CD14-positive monocyte (primary cell): ENCODE measurements around the gene CTNNA2. TPM values are rescaled to one million over a fixed set of nuclear protein-coding genes. Genes with fewer than 3 reads are reported as not detected.

Source experiments
- DNase-seq, 3 donors: peaks; one replicate each; pipeline ENCODE4 v3.0.0-alpha.2; 2011 to 2022
- H2AFZ ChIP-seq: 2 replicates; pipeline ENCODE4 v1.6.0; 2012; ENCODE audit warnings: mild to moderate bottlenecking, low read depth, low read length, inconsistent platforms; ENCODE audit not compliant: insufficient read depth, poor library complexity, severe bottlenecking
- H3K27ac ChIP-seq, 2 donors: 1 replicate in 1 of 2; 2 replicates in 1 of 2; pipeline ENCODE4 v1.5.1; 2012 to 2013; ENCODE audit warnings: low read length in 2 of 2, control low read depth in 1 of 2, inconsistent platforms in 1 of 2, low read depth in 1 of 2, mild to moderate bottlenecking in 1 of 2
- H3K27me3 ChIP-seq, 2 donors: one replicate each; pipeline versions ENCODE4 v1.6.0 to v1.6.1; 2011 to 2013; ENCODE audit warnings: low read length in 2 of 2; ENCODE audit not compliant: control insufficient read depth in 2 of 2, insufficient read depth in 2 of 2
- H3K36me3 ChIP-seq, 2 donors: replicated peaks in 1 of 2; 1 replicate in 1 of 2; 2 replicates in 1 of 2; pipeline versions ENCODE4 v1.5.1 to v1.6.1; 2012 to 2013; ENCODE audit warnings: low read length in 2 of 2, control low read depth in 1 of 2, inconsistent platforms in 1 of 2, mild to moderate bottlenecking in 1 of 2; ENCODE audit not compliant: insufficient read depth in 2 of 2, control insufficient read depth in 1 of 2
- H3K4me1 ChIP-seq, 2 donors: 1 replicate in 1 of 2; 2 replicates in 1 of 2; pipeline versions ENCODE4 v1.5.1 to v1.6.1; 2012 to 2013; ENCODE audit warnings: low read length in 2 of 2, control low read depth in 1 of 2, inconsistent platforms in 1 of 2, mild to moderate bottlenecking in 1 of 2, moderate library complexity in 1 of 2; ENCODE audit not compliant: insufficient read depth in 2 of 2, control insufficient read depth in 1 of 2
- H3K4me2 ChIP-seq: replicated peaks from 2 replicates; pipeline ENCODE3; 2012; ENCODE audit warnings: low read length, moderate library complexity, mild to moderate bottlenecking; ENCODE audit not compliant: poor library complexity, severe bottlenecking; ENCODE audit errors: extremely low read depth
- H3K4me3 ChIP-seq, 3 experiments: fragments of 200-600 bp in 1 of 3; sonication (generic) in 1 of 3; replicated peaks in 1 of 3; 1 replicate in 2 of 3; 2 replicates in 1 of 3; pipeline ENCODE4 v1.5.1; 2011 to 2013; ENCODE audit warnings: low read length in 3 of 3, mild to moderate bottlenecking in 3 of 3, control low read depth in 2 of 3, low read depth in 2 of 3, inconsistent platforms in 1 of 3, moderate library complexity in 1 of 3
- H3K79me2 ChIP-seq: 2 replicates; pipeline ENCODE4 v1.6.0; 2012; ENCODE audit warnings: mild to moderate bottlenecking, control low read depth, inconsistent platforms, low read length, moderate library complexity; ENCODE audit not compliant: insufficient read depth
- H3K9ac ChIP-seq: 2 replicates; pipeline ENCODE4 v1.6.0; 2017; ENCODE audit warnings: low read length, mild to moderate bottlenecking; ENCODE audit not compliant: insufficient read depth, poor library complexity, severe bottlenecking
- H3K9me3 ChIP-seq, 2 donors: replicated peaks in 1 of 2; 1 replicate in 1 of 2; 2 replicates in 1 of 2; pipeline versions ENCODE4 v1.5.1 to v1.6.1; 2012 to 2013; ENCODE audit warnings: low read length in 2 of 2, control low read depth in 1 of 2; ENCODE audit not compliant: control insufficient read depth in 1 of 2, insufficient read depth in 1 of 2
- H4K20me1 ChIP-seq: 2 replicates; pipeline ENCODE4 v1.6.0; 2012; ENCODE audit warnings: mild to moderate bottlenecking, low read length, control low read depth, moderate library complexity; ENCODE audit not compliant: insufficient read depth
- H3K27ac Mint-ChIP-seq, 7 donors: one replicate each; pipeline ENCODE4 v1.8.0; 2020; ENCODE audit warnings: mild to moderate bottlenecking in 7 of 7, mixed read lengths in 7 of 7, moderate library complexity in 6 of 7, inconsistent platforms in 2 of 7
- H3K27me3 Mint-ChIP-seq, 3 donors: one replicate each; pipeline ENCODE4 v1.8.0; 2021 to 2022; ENCODE audit warnings: low read depth in 3 of 3, mild to moderate bottlenecking in 3 of 3, mixed read lengths in 3 of 3, moderate library complexity in 3 of 3, inconsistent platforms in 1 of 3
- H3K36me3 Mint-ChIP-seq, 2 donors: one replicate each; pipeline ENCODE4 v1.8.0; 2020; ENCODE audit warnings: mixed read lengths in 2 of 2, inconsistent platforms in 1 of 2, mild to moderate bottlenecking in 1 of 2
- H3K4me1 Mint-ChIP-seq: one replicate; pipeline ENCODE4 v1.8.0; 2020; ENCODE audit warnings: mild to moderate bottlenecking, mixed read lengths
- H3K4me3 Mint-ChIP-seq, 2 donors: one replicate each; pipeline ENCODE4 v1.8.0; 2020; ENCODE audit warnings: mild to moderate bottlenecking in 2 of 2, mixed read lengths in 2 of 2, moderate library complexity in 1 of 2
- H3K9me3 Mint-ChIP-seq, 7 donors: one replicate each; pipeline ENCODE4 v1.8.0; 2020 to 2022; ENCODE audit warnings: mixed read lengths in 7 of 7, mild to moderate bottlenecking in 6 of 7, moderate library complexity in 6 of 7, inconsistent platforms in 2 of 7
- WGBS: methylation state at CpG from one replicate; pipeline ENCODE4 v1.1.5; 2013; ENCODE audit warnings: missing lambda C conversion rate; ENCODE audit not compliant: insufficient coverage; 5-methylcytosine and 5-hydroxymethylcytosine counted together
- intact Hi-C, 2 donors: fragments of 100-400 bp; cut with micrococcal nuclease; formaldehyde crosslinking; loops; one replicate each; pipeline versions ENCODE4 v1.15.0 to v1.15.1; 2023
- polyA plus RNA-seq, 3 donors: library from polyadenylated mRNA; depleted of rRNA in 1 of 3; unstranded in 2 of 3; stranded (reverse) in 1 of 3; fragments of 300-500 nt in 2 of 3; fragments of >200 nt in 1 of 3; fragmentation: Illumina TruSeq in 2 of 3; gene quantifications; 1 replicate in 2 of 3; 2 replicates in 1 of 3; pipeline ENCODE4 v1.2.3, GENCODE V29; 2012 to 2021
- TF ChIP-seq, protein P1 (sequence below): fragments of 200-600 bp; IDR thresholded peaks from one replicate; pipeline ENCODE4 v1.8.0; 2022; ENCODE audit warnings: antibody characterized with exemption, mild to moderate bottlenecking

CTNNA2 gene
- polyA plus RNA-seq, 3 donors, result not detected

DNA sequence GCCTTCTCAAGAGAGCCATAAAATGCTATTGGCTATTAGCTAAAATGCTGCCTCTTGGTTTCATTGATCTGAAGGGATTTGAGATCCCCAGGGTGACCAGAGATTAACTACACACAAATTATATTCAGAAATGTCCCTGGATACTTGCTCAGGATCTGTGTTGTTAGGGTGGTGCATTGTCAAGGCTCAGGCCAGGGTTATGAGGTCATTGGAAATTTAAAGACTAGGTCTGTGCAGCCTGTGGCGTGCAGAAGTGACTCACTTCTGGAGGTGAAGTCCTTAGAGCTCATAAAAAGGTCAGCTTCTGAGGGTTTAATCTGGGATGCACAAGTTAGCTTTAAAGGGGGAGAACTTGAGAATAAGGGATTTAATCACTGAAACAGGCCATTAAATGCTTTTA lies 768.2 kb downstream of the CTNNA2 start:
- no peaks in the 10 kb centered on the region for H3K4me1 ChIP-seq
- DNase-seq, result no peak
- TF ChIP-seq, protein P1, sequence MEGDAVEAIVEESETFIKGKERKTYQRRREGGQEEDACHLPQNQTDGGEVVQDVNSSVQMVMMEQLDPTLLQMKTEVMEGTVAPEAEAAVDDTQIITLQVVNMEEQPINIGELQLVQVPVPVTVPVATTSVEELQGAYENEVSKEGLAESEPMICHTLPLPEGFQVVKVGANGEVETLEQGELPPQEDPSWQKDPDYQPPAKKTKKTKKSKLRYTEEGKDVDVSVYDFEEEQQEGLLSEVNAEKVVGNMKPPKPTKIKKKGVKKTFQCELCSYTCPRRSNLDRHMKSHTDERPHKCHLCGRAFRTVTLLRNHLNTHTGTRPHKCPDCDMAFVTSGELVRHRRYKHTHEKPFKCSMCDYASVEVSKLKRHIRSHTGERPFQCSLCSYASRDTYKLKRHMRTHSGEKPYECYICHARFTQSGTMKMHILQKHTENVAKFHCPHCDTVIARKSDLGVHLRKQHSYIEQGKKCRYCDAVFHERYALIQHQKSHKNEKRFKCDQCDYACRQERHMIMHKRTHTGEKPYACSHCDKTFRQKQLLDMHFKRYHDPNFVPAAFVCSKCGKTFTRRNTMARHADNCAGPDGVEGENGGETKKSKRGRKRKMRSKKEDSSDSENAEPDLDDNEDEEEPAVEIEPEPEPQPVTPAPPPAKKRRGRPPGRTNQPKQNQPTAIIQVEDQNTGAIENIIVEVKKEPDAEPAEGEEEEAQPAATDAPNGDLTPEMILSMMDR, result no peak
- H2AFZ ChIP-seq, result no peak overlapping the region
- H3K9ac ChIP-seq, result no peak overlapping the region
- Mint-ChIP-seq H3K27me3 (peaks cover 0 to 2% (median 0%) of the 10 kb centered on the region in 3 donors), H3K4me3 (no peak overlapping the region), H3K9me3 (peaks cover 0 to 7% (median 2%) of the 10 kb centered on the region in 7 donors), H3K27ac (no peak overlapping the region), H3K36me3 (no peaks in the 10 kb centered on the region), H3K4me1 (no peaks in the 10 kb centered on the region)
- intact Hi-C loops, result no loop called here
- H4K20me1 ChIP-seq, result no peaks in the 10 kb centered on the region
- H3K27ac ChIP-seq, result no peak overlapping the region
- peaks cover 0 to 3% of the 10 kb centered on the region in 2 donors for H3K9me3 ChIP-seq
- H3K79me2 ChIP-seq, result no peaks in the 10 kb centered on the region
- H3K27me3 ChIP-seq, result no peaks in the 10 kb centered on the region
- 88% methylated on average over 1 of the region's 1 CpG for WGBS
- H3K36me3 ChIP-seq, result no peaks in the 10 kb centered on the region
- H3K4me3 ChIP-seq, result no peak overlapping the region
- no peak overlapping the region for H3K4me2 ChIP-seq

DNA sequence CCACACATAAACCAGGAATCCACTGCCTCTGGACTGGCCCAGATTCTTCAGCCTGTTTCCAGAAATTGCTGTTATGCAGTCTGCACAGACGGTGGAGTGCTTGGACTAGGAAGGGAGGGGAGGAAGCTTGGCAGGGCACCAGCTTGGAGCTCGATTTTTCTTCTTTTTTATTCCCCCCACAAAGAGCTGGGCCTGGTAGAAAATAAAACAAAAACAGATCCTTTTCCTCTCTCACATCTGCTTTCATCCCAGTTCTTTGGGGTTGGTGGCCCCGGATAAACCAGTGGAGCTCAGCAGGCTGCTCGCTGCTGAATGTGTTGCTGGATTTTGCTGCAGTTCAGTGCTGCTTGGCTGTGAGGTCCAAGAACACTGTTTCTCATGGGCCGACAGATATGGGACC lies 775.7 kb downstream of the CTNNA2 start:
- no peak overlapping the region for H3K4me3 Mint-ChIP-seq
- Histone ChIP-seq H3K27me3 (no peaks in the 10 kb centered on the region), H3K9me3 (no peaks in the 10 kb centered on the region), H3K79me2 (no peaks in the 10 kb centered on the region), H4K20me1 (no peaks in the 10 kb centered on the region), H3K9ac (no peak overlapping the region), H3K36me3 (no peaks in the 10 kb centered on the region), H3K4me3 (no peak overlapping the region), H2AFZ (no peak overlapping the region), H3K4me2 (no peak overlapping the region), H3K27ac (no peak overlapping the region), H3K4me1 (no peaks in the 10 kb centered on the region)
- TF ChIP-seq, protein P1, result no peak
- H3K4me1 Mint-ChIP-seq, result no peaks in the 10 kb centered on the region
- H3K27me3 Mint-ChIP-seq, result peaks cover 0 to 1% (median 0%) of the 10 kb centered on the region in 3 donors
- no peak overlapping the region for H3K27ac Mint-ChIP-seq
- no peaks in the 10 kb centered on the region for H3K36me3 Mint-ChIP-seq
- no peak for DNase-seq
- peaks cover 0 to 3% (median 0%) of the 10 kb centered on the region in 7 donors for H3K9me3 Mint-ChIP-seq
- WGBS, result 81% methylated on average over 2 of the region's 5 CpGs
- intact Hi-C loops, result no loop called here
